ENCODE results near the gene SCARB1. TPM values are rescaled to one million over a fixed set of nuclear protein-coding genes. Genes with fewer than 3 reads are reported as not detected.

The SCARB1 gene
- total and polyA plus RNA-seq, 2 of the 13 experiments (the other 11 are each of a cell fraction or from before 2014, with no cell fraction given), result 63.4 to 160 TPM

DNA sequence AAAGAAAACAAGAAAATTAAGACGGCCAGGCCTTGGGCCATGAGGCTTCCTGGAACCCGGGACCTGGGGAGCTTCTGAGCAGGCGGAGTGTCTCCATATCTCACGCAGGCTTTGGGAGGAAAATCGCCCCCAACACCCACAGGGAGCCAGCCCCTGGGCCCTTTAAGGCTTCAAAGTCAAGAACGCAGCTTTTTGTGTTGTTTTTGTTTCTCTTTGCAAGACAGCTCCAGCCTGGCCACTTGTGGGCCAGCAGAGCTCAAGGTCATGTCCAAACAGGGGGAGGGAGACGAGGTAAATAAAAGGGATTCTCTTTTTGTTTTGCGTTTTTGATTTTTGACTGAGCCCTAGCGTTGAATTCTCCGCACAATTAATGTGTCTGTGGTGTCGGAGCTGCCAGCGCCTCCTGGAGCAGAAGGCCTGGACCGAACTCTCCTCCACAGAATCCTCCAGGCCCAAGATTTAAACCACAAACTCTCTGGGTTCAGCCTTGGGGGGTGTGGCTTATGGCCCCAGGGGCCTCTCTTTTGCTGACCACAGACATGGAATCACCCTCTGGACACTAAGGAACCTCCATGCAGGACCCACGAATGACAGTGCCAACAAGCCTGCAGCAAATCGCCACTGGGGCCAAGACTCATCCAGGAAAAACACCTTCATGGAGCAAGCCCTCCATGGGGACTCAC is 8.2 kb downstream of the SCARB1 start (continued):
- TF ChIP-seq, protein P1, sequence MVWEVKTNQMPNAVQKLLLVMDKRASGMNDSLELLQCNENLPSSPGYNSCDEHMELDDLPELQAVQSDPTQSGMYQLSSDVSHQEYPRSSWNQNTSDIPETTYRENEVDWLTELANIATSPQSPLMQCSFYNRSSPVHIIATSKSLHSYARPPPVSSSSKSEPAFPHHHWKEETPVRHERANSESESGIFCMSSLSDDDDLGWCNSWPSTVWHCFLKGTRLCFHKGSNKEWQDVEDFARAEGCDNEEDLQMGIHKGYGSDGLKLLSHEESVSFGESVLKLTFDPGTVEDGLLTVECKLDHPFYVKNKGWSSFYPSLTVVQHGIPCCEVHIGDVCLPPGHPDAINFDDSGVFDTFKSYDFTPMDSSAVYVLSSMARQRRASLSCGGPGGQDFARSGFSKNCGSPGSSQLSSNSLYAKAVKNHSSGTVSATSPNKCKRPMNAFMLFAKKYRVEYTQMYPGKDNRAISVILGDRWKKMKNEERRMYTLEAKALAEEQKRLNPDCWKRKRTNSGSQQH (CRISPR knock-in tag; IDR thresholded peaks at IDR 0.05; ENCODE audit: low read depth), result no peak
- no peak for TF ChIP-seq ZNF788 (CRISPR knock-in tag; IDR thresholded peaks at IDR 0.05; ENCODE audit: borderline replicate concordance)
- TF ChIP-seq SP2 (CRISPR knock-in tag; IDR thresholded peaks at IDR 0.05), result no peak
- TF ChIP-seq, protein P2, sequence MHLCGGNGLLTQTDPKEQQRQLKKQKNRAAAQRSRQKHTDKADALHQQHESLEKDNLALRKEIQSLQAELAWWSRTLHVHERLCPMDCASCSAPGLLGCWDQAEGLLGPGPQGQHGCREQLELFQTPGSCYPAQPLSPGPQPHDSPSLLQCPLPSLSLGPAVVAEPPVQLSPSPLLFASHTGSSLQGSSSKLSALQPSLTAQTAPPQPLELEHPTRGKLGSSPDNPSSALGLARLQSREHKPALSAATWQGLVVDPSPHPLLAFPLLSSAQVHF (CRISPR knock-in tag; IDR thresholded peaks at IDR 0.05), result no peak
- TF ChIP-seq, protein P3, sequence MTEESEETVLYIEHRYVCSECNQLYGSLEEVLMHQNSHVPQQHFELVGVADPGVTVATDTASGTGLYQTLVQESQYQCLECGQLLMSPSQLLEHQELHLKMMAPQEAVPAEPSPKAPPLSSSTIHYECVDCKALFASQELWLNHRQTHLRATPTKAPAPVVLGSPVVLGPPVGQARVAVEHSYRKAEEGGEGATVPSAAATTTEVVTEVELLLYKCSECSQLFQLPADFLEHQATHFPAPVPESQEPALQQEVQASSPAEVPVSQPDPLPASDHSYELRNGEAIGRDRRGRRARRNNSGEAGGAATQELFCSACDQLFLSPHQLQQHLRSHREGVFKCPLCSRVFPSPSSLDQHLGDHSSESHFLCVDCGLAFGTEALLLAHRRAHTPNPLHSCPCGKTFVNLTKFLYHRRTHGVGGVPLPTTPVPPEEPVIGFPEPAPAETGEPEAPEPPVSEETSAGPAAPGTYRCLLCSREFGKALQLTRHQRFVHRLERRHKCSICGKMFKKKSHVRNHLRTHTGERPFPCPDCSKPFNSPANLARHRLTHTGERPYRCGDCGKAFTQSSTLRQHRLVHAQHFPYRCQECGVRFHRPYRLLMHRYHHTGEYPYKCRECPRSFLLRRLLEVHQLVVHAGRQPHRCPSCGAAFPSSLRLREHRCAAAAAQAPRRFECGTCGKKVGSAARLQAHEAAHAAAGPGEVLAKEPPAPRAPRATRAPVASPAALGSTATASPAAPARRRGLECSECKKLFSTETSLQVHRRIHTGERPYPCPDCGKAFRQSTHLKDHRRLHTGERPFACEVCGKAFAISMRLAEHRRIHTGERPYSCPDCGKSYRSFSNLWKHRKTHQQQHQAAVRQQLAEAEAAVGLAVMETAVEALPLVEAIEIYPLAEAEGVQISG (CRISPR knock-in tag; IDR thresholded peaks at IDR 0.05), result no peak
- TF ChIP-seq MTF1 (CRISPR knock-in tag; IDR thresholded peaks at IDR 0.05), result no peak
- TF ChIP-seq TGIF2 (CRISPR knock-in tag; IDR thresholded peaks at IDR 0.05), result no peak
- TF ChIP-seq, protein P4, sequence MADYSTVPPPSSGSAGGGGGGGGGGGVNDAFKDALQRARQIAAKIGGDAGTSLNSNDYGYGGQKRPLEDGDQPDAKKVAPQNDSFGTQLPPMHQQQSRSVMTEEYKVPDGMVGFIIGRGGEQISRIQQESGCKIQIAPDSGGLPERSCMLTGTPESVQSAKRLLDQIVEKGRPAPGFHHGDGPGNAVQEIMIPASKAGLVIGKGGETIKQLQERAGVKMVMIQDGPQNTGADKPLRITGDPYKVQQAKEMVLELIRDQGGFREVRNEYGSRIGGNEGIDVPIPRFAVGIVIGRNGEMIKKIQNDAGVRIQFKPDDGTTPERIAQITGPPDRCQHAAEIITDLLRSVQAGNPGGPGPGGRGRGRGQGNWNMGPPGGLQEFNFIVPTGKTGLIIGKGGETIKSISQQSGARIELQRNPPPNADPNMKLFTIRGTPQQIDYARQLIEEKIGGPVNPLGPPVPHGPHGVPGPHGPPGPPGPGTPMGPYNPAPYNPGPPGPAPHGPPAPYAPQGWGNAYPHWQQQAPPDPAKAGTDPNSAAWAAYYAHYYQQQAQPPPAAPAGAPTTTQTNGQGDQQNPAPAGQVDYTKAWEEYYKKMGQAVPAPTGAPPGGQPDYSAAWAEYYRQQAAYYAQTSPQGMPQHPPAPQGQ (CRISPR knock-in tag; IDR thresholded peaks at IDR 0.05; ENCODE audit: borderline replicate concordance), result no peak
- TF ChIP-seq, protein P5, sequence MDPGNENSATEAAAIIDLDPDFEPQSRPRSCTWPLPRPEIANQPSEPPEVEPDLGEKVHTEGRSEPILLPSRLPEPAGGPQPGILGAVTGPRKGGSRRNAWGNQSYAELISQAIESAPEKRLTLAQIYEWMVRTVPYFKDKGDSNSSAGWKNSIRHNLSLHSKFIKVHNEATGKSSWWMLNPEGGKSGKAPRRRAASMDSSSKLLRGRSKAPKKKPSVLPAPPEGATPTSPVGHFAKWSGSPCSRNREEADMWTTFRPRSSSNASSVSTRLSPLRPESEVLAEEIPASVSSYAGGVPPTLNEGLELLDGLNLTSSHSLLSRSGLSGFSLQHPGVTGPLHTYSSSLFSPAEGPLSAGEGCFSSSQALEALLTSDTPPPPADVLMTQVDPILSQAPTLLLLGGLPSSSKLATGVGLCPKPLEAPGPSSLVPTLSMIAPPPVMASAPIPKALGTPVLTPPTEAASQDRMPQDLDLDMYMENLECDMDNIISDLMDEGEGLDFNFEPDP (CRISPR knock-in tag; conservative IDR thresholded peaks at IDR 0.05), result no peak
- TF ChIP-seq, protein P6, sequence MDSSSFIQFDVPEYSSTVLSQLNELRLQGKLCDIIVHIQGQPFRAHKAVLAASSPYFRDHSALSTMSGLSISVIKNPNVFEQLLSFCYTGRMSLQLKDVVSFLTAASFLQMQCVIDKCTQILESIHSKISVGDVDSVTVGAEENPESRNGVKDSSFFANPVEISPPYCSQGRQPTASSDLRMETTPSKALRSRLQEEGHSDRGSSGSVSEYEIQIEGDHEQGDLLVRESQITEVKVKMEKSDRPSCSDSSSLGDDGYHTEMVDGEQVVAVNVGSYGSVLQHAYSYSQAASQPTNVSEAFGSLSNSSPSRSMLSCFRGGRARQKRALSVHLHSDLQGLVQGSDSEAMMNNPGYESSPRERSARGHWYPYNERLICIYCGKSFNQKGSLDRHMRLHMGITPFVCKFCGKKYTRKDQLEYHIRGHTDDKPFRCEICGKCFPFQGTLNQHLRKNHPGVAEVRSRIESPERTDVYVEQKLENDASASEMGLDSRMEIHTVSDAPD (CRISPR knock-in tag; IDR thresholded peaks at IDR 0.05), result no peak
- TF ChIP-seq ZNF431 (CRISPR knock-in tag; IDR thresholded peaks at IDR 0.05; ENCODE audit: borderline replicate concordance, low read depth), result no peak
- TF ChIP-seq SNAPC2 (CRISPR knock-in tag; IDR thresholded peaks at IDR 0.05), result no peak
- no peak for TF ChIP-seq ADNP (CRISPR knock-in tag; IDR thresholded peaks at IDR 0.05)
- no peak for TF ChIP-seq SMAD3 (CRISPR knock-in tag; IDR thresholded peaks at IDR 0.05)
- no peak for TF ChIP-seq NONO (IDR thresholded peaks at IDR 0.05)
- no peak for TF ChIP-seq NONO (CRISPR knock-in tag; conservative IDR thresholded peaks at IDR 0.05)
- no peak for TF ChIP-seq THAP11 (CRISPR knock-in tag; IDR thresholded peaks at IDR 0.05)
- no peak for TF ChIP-seq JUN (CRISPR knock-in tag; IDR thresholded peaks at IDR 0.05)
